ENCODE results near the gene TTC12. TPM values are rescaled to one million over a fixed set of nuclear protein-coding genes. Genes with fewer than 3 reads are reported as not detected.

The TTC12 gene
- total RNA-seq, 1 experiment from 2014 or later, result 7.6 TPM

GRCh38 chr11:113283881-113284280 is 30.5 kb upstream of the TTC12 start (continued):
- TF ChIP-seq SMAD4 (CRISPR knock-in tag; IDR thresholded peaks at IDR 0.05), result no peak

GRCh38 chr11:113286009-113286408 is 28.4 kb upstream of the TTC12 start:
- Mint-ChIP-seq H3K27me3 (ENCODE audit: low read depth) (no peaks in the 10 kb centered on the region; the same call in 1 of the 2 replicates), H3K36me3 (no peaks in the 10 kb centered on the region), H3K27ac (no peak overlapping the region), H3K4me1 (no peaks in the 10 kb centered on the region), H3K9me3 (no peaks in the 10 kb centered on the region), H3K4me3 (no peak overlapping the region)
- ChIA-PET POLR2A (no interaction called here), CTCF (no interaction called here)
- DNase-seq (ENCODE audit: low spot score) (no peak), ATAC-seq (no peak)
- TF ChIP-seq ZMAT4 (CRISPR knock-in tag; IDR thresholded peaks at IDR 0.05), result no peak
- no peak for TF ChIP-seq NFATC4 (CRISPR knock-in tag; IDR thresholded peaks at IDR 0.05)
- TF ChIP-seq CBFB (CRISPR knock-in tag; IDR thresholded peaks at IDR 0.05; ENCODE audit: low read depth), result no peak
- no peak for TF ChIP-seq ZNF416 (CRISPR knock-in tag; IDR thresholded peaks at IDR 0.05)
- no peak for TF ChIP-seq ZNF423 (CRISPR knock-in tag; IDR thresholded peaks at IDR 0.05)
- no peak for TF ChIP-seq IRF2 (CRISPR knock-in tag; IDR thresholded peaks at IDR 0.05; ENCODE audit: borderline replicate concordance, low read depth)
- TF ChIP-seq MYBL2 (CRISPR knock-in tag; IDR thresholded peaks at IDR 0.05), result no peak
- TF ChIP-seq ZNF281 (CRISPR knock-in tag; IDR thresholded peaks at IDR 0.05), result no peak
- TF ChIP-seq STAT6 (CRISPR knock-in tag; conservative IDR thresholded peaks at IDR 0.05; ENCODE audit: low read depth), result no peak
- TF ChIP-seq AFF4 (CRISPR knock-in tag; IDR thresholded peaks at IDR 0.05; ENCODE audit: borderline replicate concordance), result no peak
- TF ChIP-seq E2F1 (CRISPR knock-in tag; IDR thresholded peaks at IDR 0.05), result no peak
